Measurements from ENCODE around the gene EMX2. TPM values are rescaled to one million over a fixed set of nuclear protein-coding genes. Genes with fewer than 3 reads are reported as not detected.

The EMX2 gene
- total and polyA plus RNA-seq, 2 experiments from 2014 or later, result not detected

GRCh38 chr10:117591043-117591442 is 48.5 kb downstream of the EMX2 start:
- no peaks in the 10 kb centered on the region for H3K79me2 ChIP-seq
- no peak overlapping the region for H3K4me3 ChIP-seq
- no peak overlapping the region for H2AFZ ChIP-seq
- H3K4me1 ChIP-seq (ENCODE audit: insufficient read depth), result no peaks in the 10 kb centered on the region
- H3K36me3 ChIP-seq (replicated peaks; ENCODE audit: insufficient read depth, low read depth), result no peaks in the 10 kb centered on the region
- no peak for DNase-seq (ENCODE audit: low spot score)
- no peak overlapping the region for H3K27ac ChIP-seq
- no peaks in the 10 kb centered on the region for H3K9me2 ChIP-seq (replicated peaks; ENCODE audit: insufficient read depth)
- no peaks in the 10 kb centered on the region for H3K9me3 ChIP-seq (ENCODE audit: low read depth)
- TF ChIP-seq EZH2phosphoT487 (IDR thresholded peaks at IDR 0.05; ENCODE audit: low read depth, severe bottlenecking, unreplicated experiment), result no peak
- no peak for TF ChIP-seq EZH2 (IDR thresholded peaks at IDR 0.05; ENCODE audit: borderline replicate concordance)
- TF ChIP-seq, protein P1, sequence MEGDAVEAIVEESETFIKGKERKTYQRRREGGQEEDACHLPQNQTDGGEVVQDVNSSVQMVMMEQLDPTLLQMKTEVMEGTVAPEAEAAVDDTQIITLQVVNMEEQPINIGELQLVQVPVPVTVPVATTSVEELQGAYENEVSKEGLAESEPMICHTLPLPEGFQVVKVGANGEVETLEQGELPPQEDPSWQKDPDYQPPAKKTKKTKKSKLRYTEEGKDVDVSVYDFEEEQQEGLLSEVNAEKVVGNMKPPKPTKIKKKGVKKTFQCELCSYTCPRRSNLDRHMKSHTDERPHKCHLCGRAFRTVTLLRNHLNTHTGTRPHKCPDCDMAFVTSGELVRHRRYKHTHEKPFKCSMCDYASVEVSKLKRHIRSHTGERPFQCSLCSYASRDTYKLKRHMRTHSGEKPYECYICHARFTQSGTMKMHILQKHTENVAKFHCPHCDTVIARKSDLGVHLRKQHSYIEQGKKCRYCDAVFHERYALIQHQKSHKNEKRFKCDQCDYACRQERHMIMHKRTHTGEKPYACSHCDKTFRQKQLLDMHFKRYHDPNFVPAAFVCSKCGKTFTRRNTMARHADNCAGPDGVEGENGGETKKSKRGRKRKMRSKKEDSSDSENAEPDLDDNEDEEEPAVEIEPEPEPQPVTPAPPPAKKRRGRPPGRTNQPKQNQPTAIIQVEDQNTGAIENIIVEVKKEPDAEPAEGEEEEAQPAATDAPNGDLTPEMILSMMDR (IDR thresholded peaks at IDR 0.05; ENCODE audit: poor library complexity), result no peak
- no peak overlapping the region for H3K4me2 ChIP-seq
- H4K20me1 ChIP-seq (ENCODE audit: insufficient read depth, poor library complexity, severe bottlenecking), result no peaks in the 10 kb centered on the region
- WGBS (ENCODE audit: low lambda C conversion rate, missing lambda C conversion rate), result 96% methylated on average over 4 of the region's 4 CpGs
- H3K27me3 ChIP-seq, result no peaks in the 10 kb centered on the region

DNA sequence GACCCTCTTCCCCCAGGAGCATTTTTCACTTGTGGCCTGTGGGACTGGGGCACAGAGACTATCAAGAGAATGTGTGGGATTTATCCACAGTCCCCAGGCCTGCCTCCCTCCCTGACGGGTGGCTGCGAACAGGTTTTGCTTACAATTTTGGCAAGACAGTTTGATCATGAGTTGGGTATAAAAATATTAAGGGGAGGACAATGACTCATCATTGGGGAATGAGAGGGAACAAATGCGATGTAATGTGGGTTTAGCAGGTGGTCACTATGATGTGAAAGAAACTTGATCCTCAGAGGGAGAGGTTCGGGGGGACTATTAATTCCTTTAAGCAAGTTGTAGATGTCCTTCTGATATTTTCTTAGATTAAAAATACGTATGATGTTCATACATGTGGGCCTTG is 52.2 kb downstream of the EMX2 start:
- TF ChIP-seq EZH2 (IDR thresholded peaks at IDR 0.05; ENCODE audit: borderline replicate concordance), result no peak
- TF ChIP-seq EZH2phosphoT487 (IDR thresholded peaks at IDR 0.05; ENCODE audit: low read depth, severe bottlenecking, unreplicated experiment), result no peak
- TF ChIP-seq, protein P1 (IDR thresholded peaks at IDR 0.05; ENCODE audit: poor library complexity), result no peak

DNA sequence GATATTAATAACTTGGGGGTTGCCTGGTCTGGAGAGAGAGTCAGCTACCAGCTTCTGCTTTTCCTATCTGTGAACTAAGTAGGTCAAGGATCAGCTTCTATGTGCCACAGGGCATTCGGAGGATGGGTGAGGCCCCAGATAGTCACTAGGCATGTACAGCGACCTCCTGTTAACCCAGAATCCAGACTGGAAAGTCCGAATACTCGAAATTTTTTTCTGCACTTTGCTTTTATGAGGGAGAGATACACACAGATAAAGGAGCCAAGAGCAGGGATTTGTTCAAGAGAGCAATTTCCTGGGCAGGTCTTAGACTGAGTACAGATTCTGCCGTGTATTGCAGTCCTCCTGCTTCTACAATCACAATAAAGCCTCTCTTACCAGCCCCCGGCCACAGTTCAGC is 54.2 kb downstream of the EMX2 start:
- Histone ChIP-seq H3K36me3 (replicated peaks; ENCODE audit: insufficient read depth, low read depth) (no peaks in the 10 kb centered on the region), H3K27me3 (no peaks in the 10 kb centered on the region), H3K27ac (peak overlapping the region; percentile 24), H3K4me3 (no peak overlapping the region), H3K4me2 (peak overlapping the region; percentile 28), H3K4me1 (ENCODE audit: insufficient read depth) (peaks cover 5% of the 10 kb centered on the region), H2AFZ (no peak overlapping the region), H3K9me2 (replicated peaks; ENCODE audit: insufficient read depth) (no peaks in the 10 kb centered on the region), H3K79me2 (no peaks in the 10 kb centered on the region), H4K20me1 (ENCODE audit: insufficient read depth, poor library complexity, severe bottlenecking) (no peaks in the 10 kb centered on the region), H3K9me3 (ENCODE audit: low read depth) (no peaks in the 10 kb centered on the region)
- peak; percentile 51 for DNase-seq (ENCODE audit: low spot score)
- TF ChIP-seq, protein P1 (IDR thresholded peaks at IDR 0.05; ENCODE audit: poor library complexity), result no peak
- no peak for TF ChIP-seq EZH2phosphoT487 (IDR thresholded peaks at IDR 0.05; ENCODE audit: low read depth, severe bottlenecking, unreplicated experiment)
- no peak for TF ChIP-seq EZH2 (IDR thresholded peaks at IDR 0.05; ENCODE audit: borderline replicate concordance)
- 19% methylated on average over 6 of the region's 6 CpGs for WGBS (ENCODE audit: low lambda C conversion rate, missing lambda C conversion rate)

More for the DNA sequence above, 52.2 kb downstream of the EMX2 start:
- WGBS (ENCODE audit: low lambda C conversion rate, missing lambda C conversion rate), result 57% methylated on average over 5 of the region's 5 CpGs
- Histone ChIP-seq H2AFZ (no peak overlapping the region), H3K9me3 (ENCODE audit: low read depth) (no peaks in the 10 kb centered on the region), H3K27ac (no peak overlapping the region), H3K9me2 (replicated peaks; ENCODE audit: insufficient read depth) (no peaks in the 10 kb centered on the region), H3K79me2 (no peaks in the 10 kb centered on the region), H3K36me3 (replicated peaks; ENCODE audit: insufficient read depth, low read depth) (no peaks in the 10 kb centered on the region), H3K4me2 (no peak overlapping the region), H4K20me1 (ENCODE audit: insufficient read depth, poor library complexity, severe bottlenecking) (no peaks in the 10 kb centered on the region), H3K4me1 (ENCODE audit: insufficient read depth) (peaks cover 5% of the 10 kb centered on the region), H3K4me3 (no peak overlapping the region), H3K27me3 (no peaks in the 10 kb centered on the region)
- no peak for DNase-seq (ENCODE audit: low spot score)

- Histone ChIP-seq H2AFZ (no peak overlapping the region), H3K27me3 (no peaks in the 10 kb centered on the region), H3K9me3 (ENCODE audit: low read depth) (no peaks in the 10 kb centered on the region), H3K4me3 (no peak overlapping the region), H3K79me2 (no peaks in the 10 kb centered on the region), H3K36me3 (replicated peaks; ENCODE audit: insufficient read depth, low read depth) (no peaks in the 10 kb centered on the region), H3K4me2 (peak overlapping the region; percentile 28), H3K4me1 (ENCODE audit: insufficient read depth) (peaks cover 5% of the 10 kb centered on the region), H4K20me1 (ENCODE audit: insufficient read depth, poor library complexity, severe bottlenecking) (no peaks in the 10 kb centered on the region), H3K9me2 (replicated peaks; ENCODE audit: insufficient read depth) (no peaks in the 10 kb centered on the region), H3K27ac (peak overlapping the region; percentile 24)
- no peak for TF ChIP-seq EZH2 (IDR thresholded peaks at IDR 0.05; ENCODE audit: borderline replicate concordance)
- no peak for TF ChIP-seq EZH2phosphoT487 (IDR thresholded peaks at IDR 0.05; ENCODE audit: low read depth, severe bottlenecking, unreplicated experiment)
- TF ChIP-seq, protein P1 (IDR thresholded peaks at IDR 0.05; ENCODE audit: poor library complexity), result no peak
- no peak for DNase-seq (ENCODE audit: low spot score)
Observed at GRCh38 chr10:117597216-117597615, 54.7 kb downstream of the EMX2 start.

Data from hepatocyte (in vitro differentiated cells).